Muscle of back (tissue), 11 donors: ENCODE measurements around the gene DPCD. TPM values are rescaled to one million over a fixed set of nuclear protein-coding genes. Genes with fewer than 3 reads are reported as not detected.
"Not testable (repeated sequence)": the region's sequence is repeated elsewhere in the genome, so short reads cannot be mapped to it uniquely, and the experiment has no call there.

Experiments
- DNase-seq, 3 donors: peaks; one replicate each; pipeline versions ENCODE4 v3.0.0 to v3.0.0-alpha.2; 2013
- polyA plus RNA-seq, 10 donors: library from polyadenylated mRNA; unstranded; fragments of 120-200 nt; gene quantifications; one replicate each; pipeline ENCODE4 v1.2.1, GENCODE V29; 2013; ENCODE audit not compliant: insufficient read length in 10 of 10

Gene DPCD
- polyA plus RNA-seq, 10 donors: 11.7 to 22.8 (median 15.4) TPM

- DNase-seq: no peak
Measured at GRCh38 chr10:101617824-101618568, 29.9 kb downstream of the DPCD start.

- no peak for DNase-seq
Measured at GRCh38 chr10:101618871-101619270, 30.8 kb downstream of the DPCD start.

GRCh38 chr10:101619983-101620382, 31.9 kb downstream of the DPCD start:
- DNase-seq: no peak

- DNase-seq: no peak
Measured at GRCh38 chr10:101623528-101623927, 35.4 kb downstream of the DPCD start.

GRCh38 chr10:101624526-101625102, 36.5 kb downstream of the DPCD start:
- DNase-seq: no peak

GRCh38 chr10:101625821-101626412, 37.8 kb downstream of the DPCD start:
- DNase-seq: no peak

GRCh38 chr10:101629837-101630632, 41.9 kb downstream of the DPCD start:
- peak in 2 of 3 donors; percentile 15 to 21 for DNase-seq

GRCh38 chr10:101630633-101630920, 42.5 kb downstream of the DPCD start:
- no peak for DNase-seq

- DNase-seq: no peak
Measured at GRCh38 chr10:101631821-101632475, 43.8 kb downstream of the DPCD start.

- not testable (repeated sequence) for DNase-seq
Measured at GRCh38 chr10:101633510-101633909, 45.4 kb downstream of the DPCD start.

- DNase-seq: no peak
Measured at GRCh38 chr10:101639141-101639900, 51.2 kb downstream of the DPCD start.

GRCh38 chr10:101643546-101643945, 55.4 kb downstream of the DPCD start:
- no peak for DNase-seq

- DNase-seq: no peak
Measured at GRCh38 chr10:101644002-101644401, 55.9 kb downstream of the DPCD start.

- no peak for DNase-seq
Measured at GRCh38 chr10:101645659-101646058, 57.5 kb downstream of the DPCD start.

GRCh38 chr10:101646364-101646763, 58.2 kb downstream of the DPCD start:
- peak in 2 of 3 donors; percentile 31 to 33 for DNase-seq

GRCh38 chr10:101647255-101647654, 59.1 kb downstream of the DPCD start:
- no peak for DNase-seq

GRCh38 chr10:101649525-101650085, 61.5 kb downstream of the DPCD start:
- no peak for DNase-seq

GRCh38 chr10:101650863-101651262, 62.7 kb downstream of the DPCD start:
- no peak for DNase-seq

GRCh38 chr10:101651336-101651735, 63.2 kb downstream of the DPCD start:
- DNase-seq: no peak

GRCh38 chr10:101653536-101653935, 65.4 kb downstream of the DPCD start:
- DNase-seq: no peak

- peak in 1 of 3 donors; percentile 6 for DNase-seq
Measured at GRCh38 chr10:101655570-101655969, 67.4 kb downstream of the DPCD start.
